Glutamatergic neuron (in vitro differentiated cells): ENCODE data around the gene STAT5B. TPM values are rescaled to one million over a fixed set of nuclear protein-coding genes. Genes with fewer than 3 reads are reported as not detected.
"Not testable (repeated sequence)": the region's sequence is repeated elsewhere in the genome, so short reads cannot be mapped to it uniquely, and the experiment has no call there.

Experiments used
- DNase-seq: peaks from one replicate; pipeline ENCODE4 v3.0.0; 2022
- H3K27ac Mint-ChIP-seq: one replicate; pipeline ENCODE4 v1.8.0; 2020; ENCODE audit warnings: mild to moderate bottlenecking, mixed read lengths, inconsistent platforms; ENCODE audit not compliant: unreplicated experiment
- H3K27me3 Mint-ChIP-seq: one replicate; pipeline ENCODE4 v1.8.0; 2020; ENCODE audit warnings: mild to moderate bottlenecking, moderate library complexity, mixed read lengths, inconsistent platforms; ENCODE audit not compliant: unreplicated experiment
- H3K36me3 Mint-ChIP-seq: one replicate; pipeline ENCODE4 v1.8.0; 2020; ENCODE audit warnings: mild to moderate bottlenecking, mixed read lengths, inconsistent platforms; ENCODE audit not compliant: unreplicated experiment
- H3K4me1 Mint-ChIP-seq: one replicate; pipeline ENCODE4 v1.8.0; 2020; ENCODE audit warnings: mild to moderate bottlenecking, low read depth, mixed read lengths, inconsistent platforms; ENCODE audit not compliant: unreplicated experiment
- H3K4me3 Mint-ChIP-seq: one replicate; pipeline ENCODE4 v1.8.0; 2020; ENCODE audit warnings: mild to moderate bottlenecking, mixed read lengths, inconsistent platforms; ENCODE audit not compliant: unreplicated experiment
- H3K9me3 Mint-ChIP-seq: one replicate; pipeline ENCODE4 v1.8.0; 2020; ENCODE audit warnings: mild to moderate bottlenecking, moderate library complexity, mixed read lengths, inconsistent platforms; ENCODE audit not compliant: unreplicated experiment
- total RNA-seq: library from RNA; stranded (reverse); fragmentation: NEBNext Ultra II Directional; extraction: Animal tissue kit (Norgen Biotek cat#: 25700); gene quantifications from one replicate; pipeline ENCODE4 v1.2.1, GENCODE V29; 2021; ENCODE audit not compliant: unreplicated experiment
- TF ChIP-seq, protein P1 (sequence below): fragments of 200-600 bp; sonication (generic); IDR thresholded peaks from one replicate; pipeline ENCODE4 v1.5.0; 2021; ENCODE audit not compliant: partially characterized antibody, unreplicated experiment

STAT5B gene
- total RNA-seq, 1 donor from 2014 or later = 31.9 TPM

DNA sequence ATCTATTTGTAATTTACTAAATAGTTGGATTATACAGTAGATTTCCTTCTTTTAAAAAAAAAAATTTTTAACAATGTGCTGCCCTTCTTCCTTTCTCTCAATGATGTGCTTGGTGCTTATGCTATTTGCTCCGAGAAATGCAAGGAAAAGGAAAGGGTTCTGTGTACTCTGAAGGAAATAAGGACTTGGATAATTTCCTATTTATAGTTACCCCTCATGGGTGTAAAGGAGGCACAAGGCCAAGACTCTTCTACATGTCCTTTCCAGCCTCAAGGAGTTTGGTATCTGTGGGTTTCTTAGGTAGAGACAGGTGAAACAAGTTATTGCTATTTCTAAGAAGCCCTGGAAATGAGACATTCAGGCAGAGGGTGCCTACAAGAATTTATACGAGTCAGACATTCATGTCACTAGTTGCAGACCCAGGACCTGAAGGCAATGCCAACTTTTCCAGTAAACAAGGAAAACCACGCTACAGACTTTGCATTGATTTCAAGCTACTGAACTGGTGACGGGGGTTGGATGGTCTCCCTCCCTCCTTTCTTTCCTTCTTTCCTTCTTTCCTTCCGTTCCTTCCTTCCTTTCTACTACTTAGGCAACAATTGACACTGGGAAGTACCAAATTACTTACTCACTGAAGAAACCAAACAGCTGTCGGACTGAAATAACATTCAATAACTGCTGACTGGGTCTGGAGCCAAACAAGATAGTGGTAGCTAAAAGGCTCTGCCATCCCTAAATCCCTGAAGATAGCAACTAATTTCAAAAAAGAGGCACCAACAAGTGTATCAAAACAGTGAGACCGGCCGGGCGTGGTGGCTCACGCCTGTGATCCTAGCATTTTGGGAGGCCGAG is 48.1 kb downstream of the STAT5B start:
- Mint-ChIP-seq H3K4me1 (peaks cover 7% of the 10 kb centered on the region), H3K27ac (no peak overlapping the region), H3K9me3 (no peaks in the 10 kb centered on the region), H3K36me3 (no peaks in the 10 kb centered on the region), H3K4me3 (no peak overlapping the region), H3K27me3 (no peaks in the 10 kb centered on the region)
- TF ChIP-seq, protein P1, sequence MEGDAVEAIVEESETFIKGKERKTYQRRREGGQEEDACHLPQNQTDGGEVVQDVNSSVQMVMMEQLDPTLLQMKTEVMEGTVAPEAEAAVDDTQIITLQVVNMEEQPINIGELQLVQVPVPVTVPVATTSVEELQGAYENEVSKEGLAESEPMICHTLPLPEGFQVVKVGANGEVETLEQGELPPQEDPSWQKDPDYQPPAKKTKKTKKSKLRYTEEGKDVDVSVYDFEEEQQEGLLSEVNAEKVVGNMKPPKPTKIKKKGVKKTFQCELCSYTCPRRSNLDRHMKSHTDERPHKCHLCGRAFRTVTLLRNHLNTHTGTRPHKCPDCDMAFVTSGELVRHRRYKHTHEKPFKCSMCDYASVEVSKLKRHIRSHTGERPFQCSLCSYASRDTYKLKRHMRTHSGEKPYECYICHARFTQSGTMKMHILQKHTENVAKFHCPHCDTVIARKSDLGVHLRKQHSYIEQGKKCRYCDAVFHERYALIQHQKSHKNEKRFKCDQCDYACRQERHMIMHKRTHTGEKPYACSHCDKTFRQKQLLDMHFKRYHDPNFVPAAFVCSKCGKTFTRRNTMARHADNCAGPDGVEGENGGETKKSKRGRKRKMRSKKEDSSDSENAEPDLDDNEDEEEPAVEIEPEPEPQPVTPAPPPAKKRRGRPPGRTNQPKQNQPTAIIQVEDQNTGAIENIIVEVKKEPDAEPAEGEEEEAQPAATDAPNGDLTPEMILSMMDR = no peak
- DNase-seq = no peak

GRCh38 chr17:42225646-42226045 is 50.5 kb downstream of the STAT5B start:
- H3K4me1 Mint-ChIP-seq = peaks cover 12% of the 10 kb centered on the region
- no peaks in the 10 kb centered on the region for H3K36me3 Mint-ChIP-seq
- DNase-seq = no peak
- H3K27ac Mint-ChIP-seq = no peak overlapping the region
- no peak overlapping the region for H3K4me3 Mint-ChIP-seq
- no peaks in the 10 kb centered on the region for H3K9me3 Mint-ChIP-seq
- TF ChIP-seq, protein P1 = no peak
- H3K27me3 Mint-ChIP-seq = peaks cover 4% of the 10 kb centered on the region

GRCh38 chr17:42224651-42225050 is 51.5 kb downstream of the STAT5B start:
- TF ChIP-seq, protein P1 = no peak
- H3K27ac Mint-ChIP-seq = no peak overlapping the region

GRCh38 chr17:42221886-42222745 is 54.1 kb downstream of the STAT5B start:
- Mint-ChIP-seq H3K27ac (peak overlapping the region; percentile 35), H3K4me3 (peak overlapping the region; percentile 7)

More at GRCh38 chr17:42224651-42225050, 51.5 kb downstream of the STAT5B start:
- no peak overlapping the region for H3K4me3 Mint-ChIP-seq
- H3K27me3 Mint-ChIP-seq = peaks cover 4% of the 10 kb centered on the region
- H3K9me3 Mint-ChIP-seq = peaks cover 3% of the 10 kb centered on the region
- peaks cover 12% of the 10 kb centered on the region for H3K4me1 Mint-ChIP-seq
- no peaks in the 10 kb centered on the region for H3K36me3 Mint-ChIP-seq
- no peak for DNase-seq

DNA sequence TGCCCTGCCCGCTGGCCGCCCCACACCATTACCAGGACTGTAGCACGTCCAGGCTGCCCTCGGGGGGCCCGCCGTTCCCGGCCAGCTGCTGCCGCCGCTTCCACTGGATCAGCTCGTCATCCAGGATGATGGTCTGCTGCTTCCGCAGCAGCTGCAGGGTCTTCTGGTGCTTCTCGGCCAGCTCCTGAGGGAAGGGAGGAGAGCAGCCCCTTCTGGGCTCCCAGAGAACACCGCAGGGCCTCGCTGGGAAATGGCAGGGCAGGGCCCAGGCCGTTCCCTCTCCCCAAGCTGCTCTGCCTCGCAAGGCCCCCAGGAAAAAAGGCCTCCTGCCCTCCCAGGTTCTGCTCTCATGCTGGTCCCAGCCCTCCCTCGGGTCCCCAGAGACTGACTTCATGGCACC is 56.9 kb downstream of the STAT5B start:
- not testable (repeated sequence) for H3K27ac Mint-ChIP-seq, DNase-seq, H3K27me3 Mint-ChIP-seq, H3K4me3 Mint-ChIP-seq, H3K36me3 Mint-ChIP-seq, H3K9me3 Mint-ChIP-seq
- H3K4me1 Mint-ChIP-seq = peaks cover 16% of the 10 kb centered on the region

More at GRCh38 chr17:42221886-42222745, 54.1 kb downstream of the STAT5B start:
- peaks cover 3% of the 10 kb centered on the region for H3K9me3 Mint-ChIP-seq
- peaks cover 4% of the 10 kb centered on the region for H3K27me3 Mint-ChIP-seq
- TF ChIP-seq, protein P1 = peak; percentile 65
- peak; percentile 49 for DNase-seq
- no peaks in the 10 kb centered on the region for H3K36me3 Mint-ChIP-seq
- peaks cover 16% of the 10 kb centered on the region for H3K4me1 Mint-ChIP-seq
